Fibroblast of lung (primary cell): ENCODE data around the gene FRMD7.

Source experiments
- EZH2 ChIP-seq: IDR thresholded peaks from 2 replicates; pipeline ENCODE4 v1.5.1; 2012; ENCODE audit warnings: low read length, control low read depth, mild to moderate bottlenecking; ENCODE audit errors: missing control alignments
- TF ChIP-seq, protein P1 (sequence below), 2 donors: IDR thresholded peaks in 1 of 2; conservative IDR thresholded peaks in 1 of 2; 1 replicate in 1 of 2; 2 replicates in 1 of 2; pipeline ENCODE4 v1.5.1; 2011 to 2012; ENCODE audit warnings: low read length in 2 of 2, control low read depth in 1 of 2, inconsistent platforms in 1 of 2, low read depth in 1 of 2, mild to moderate bottlenecking in 1 of 2

DNA sequence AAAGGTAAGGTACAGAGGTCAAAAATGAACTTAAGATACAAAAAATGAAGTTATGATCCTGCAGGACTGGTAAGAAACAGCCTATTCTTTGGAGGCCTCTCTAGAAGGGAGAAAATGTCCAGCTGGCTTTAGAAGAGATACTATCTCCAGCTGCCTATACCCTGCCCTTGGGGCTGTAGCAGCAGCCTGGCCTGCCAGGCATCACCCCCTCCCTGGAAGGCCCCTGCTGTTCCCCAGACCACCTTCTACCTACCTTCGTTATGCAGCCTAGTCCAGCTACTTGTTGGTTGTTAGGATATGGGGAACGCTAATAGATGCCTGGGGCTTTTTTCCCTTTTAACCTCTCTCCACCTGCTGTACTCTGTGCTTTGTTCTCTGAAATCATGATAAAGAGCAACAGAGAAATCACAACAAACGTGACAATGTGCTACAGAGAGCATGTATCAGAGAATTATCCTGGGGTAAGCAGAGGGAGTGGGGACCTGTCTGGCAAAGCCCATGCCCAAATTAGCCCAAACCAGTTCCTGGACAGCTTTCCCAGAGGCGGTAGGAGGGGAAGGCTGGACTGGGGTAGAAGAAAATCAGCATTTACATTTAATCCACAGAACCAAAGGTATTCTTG is 34.5 kb downstream of the FRMD7 start:
- TF ChIP-seq, protein P1, sequence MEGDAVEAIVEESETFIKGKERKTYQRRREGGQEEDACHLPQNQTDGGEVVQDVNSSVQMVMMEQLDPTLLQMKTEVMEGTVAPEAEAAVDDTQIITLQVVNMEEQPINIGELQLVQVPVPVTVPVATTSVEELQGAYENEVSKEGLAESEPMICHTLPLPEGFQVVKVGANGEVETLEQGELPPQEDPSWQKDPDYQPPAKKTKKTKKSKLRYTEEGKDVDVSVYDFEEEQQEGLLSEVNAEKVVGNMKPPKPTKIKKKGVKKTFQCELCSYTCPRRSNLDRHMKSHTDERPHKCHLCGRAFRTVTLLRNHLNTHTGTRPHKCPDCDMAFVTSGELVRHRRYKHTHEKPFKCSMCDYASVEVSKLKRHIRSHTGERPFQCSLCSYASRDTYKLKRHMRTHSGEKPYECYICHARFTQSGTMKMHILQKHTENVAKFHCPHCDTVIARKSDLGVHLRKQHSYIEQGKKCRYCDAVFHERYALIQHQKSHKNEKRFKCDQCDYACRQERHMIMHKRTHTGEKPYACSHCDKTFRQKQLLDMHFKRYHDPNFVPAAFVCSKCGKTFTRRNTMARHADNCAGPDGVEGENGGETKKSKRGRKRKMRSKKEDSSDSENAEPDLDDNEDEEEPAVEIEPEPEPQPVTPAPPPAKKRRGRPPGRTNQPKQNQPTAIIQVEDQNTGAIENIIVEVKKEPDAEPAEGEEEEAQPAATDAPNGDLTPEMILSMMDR (conservative IDR thresholded peaks at IDR 0.05 in 1 of 2, IDR thresholded peaks at IDR 0.05 in 1 of 2; ENCODE audit: low read depth in 1 of 2, low read length in 2 of 2) = no peak
- TF ChIP-seq EZH2 = no peak
